BJ (cell line): ENCODE data around the gene RASD1. TPM values are rescaled to one million over a fixed set of nuclear protein-coding genes. Genes with fewer than 3 reads are reported as not detected.
A peak's percentile ranks its signal among the peaks of the same experiment; 100 is the strongest.

ENCODE experiments used
- CTCF ChIA-PET: fragments of 350-600 bp; formaldehyde crosslinking; extraction: SDS; loops from one replicate; lab custom pipeline; 2021; ENCODE audit warnings: antibody characterized with exemption, inconsistent platforms; lab: Yijun Ruan, JAX
- POLR2A ChIA-PET: fragments of 300-600 bp; sonication (Branson Sonifier 250); formaldehyde crosslinking; extraction: SDS; loops from one replicate; lab custom pipeline; 2021; ENCODE audit warnings: antibody characterized with exemption; lab: Charles Lee
- DNase-seq: peaks from one replicate; pipeline ENCODE4 v3.0.0-alpha.2; 2011; ENCODE audit warnings: low read depth
- H3K27me3 ChIP-seq: 2 replicates; pipeline ENCODE4 v1.6.0; 2011; ENCODE audit warnings: low read length; ENCODE audit not compliant: control insufficient read depth, insufficient read depth
- H3K36me3 ChIP-seq: 2 replicates; pipeline ENCODE4 v1.5.1; 2011; ENCODE audit warnings: low read length; ENCODE audit not compliant: control insufficient read depth, insufficient read depth
- H3K4me3 ChIP-seq: 2 replicates; pipeline ENCODE4 v1.5.1; 2011; ENCODE audit warnings: low read depth, mild to moderate bottlenecking, control low read depth, low read length
- polyA plus RNA-seq: library from polyadenylated mRNA; depleted of rRNA; stranded (reverse); fragments of >200 nt; gene quantifications from 2 replicates; pipeline ENCODE4 v1.2.3, GENCODE V29; 2011
- TF ChIP-seq, protein P1 (sequence below): IDR thresholded peaks from 2 replicates; pipeline ENCODE4 v1.5.1; 2011; ENCODE audit warnings: low read depth, mild to moderate bottlenecking, control low read depth, inconsistent platforms, low read length, moderate library complexity; ENCODE audit not compliant: insufficient read depth

RASD1 gene
- polyA plus RNA-seq, 1 experiment, result 0.90 TPM

DNA sequence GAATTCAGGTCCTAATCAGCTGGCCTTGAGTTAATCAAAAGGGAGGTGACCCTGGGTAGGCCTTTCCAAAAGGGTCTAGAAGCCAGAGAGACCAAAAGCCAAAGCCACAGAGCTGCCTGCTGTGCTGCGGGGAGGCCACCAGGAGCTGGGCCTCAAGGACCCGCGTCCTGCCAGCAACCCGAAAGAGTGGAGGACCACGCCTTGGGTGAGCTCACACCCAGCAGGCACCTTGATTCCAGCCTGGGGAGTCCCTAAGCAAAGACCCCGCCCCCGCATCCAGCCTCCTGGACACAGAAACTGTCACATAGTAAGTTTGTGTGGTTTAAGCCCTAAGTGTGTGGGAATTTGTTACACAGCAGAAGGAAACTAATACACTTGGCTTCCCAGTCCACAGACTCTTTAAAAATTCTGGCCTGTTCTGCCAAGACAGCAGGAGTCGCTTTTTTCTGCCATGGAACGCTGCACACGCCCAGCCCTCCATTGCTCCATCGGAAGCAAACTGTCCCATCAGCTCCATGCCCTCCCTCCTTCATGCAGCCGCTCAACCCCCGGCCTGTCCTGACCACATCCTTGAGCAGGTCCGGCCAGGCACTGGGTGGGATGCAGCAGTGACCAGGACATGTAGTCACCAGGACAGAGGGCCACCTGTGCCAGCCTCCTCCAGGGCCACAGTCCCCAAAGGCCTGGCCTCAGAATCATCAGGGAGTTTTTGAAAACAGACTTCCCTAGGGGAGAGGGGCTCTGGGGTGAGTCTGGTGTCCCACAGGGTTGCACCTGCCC is 20.9 kb upstream of the RASD1 start:
- ChIA-PET CTCF (interaction anchor here (0.7 to 3.7 kb wide), 6 partner anchors 9 to 323 kb away, joined by 3 to 19 read pairs (median 6); partner anchors contain the start of gene RASD1), POLR2A (no interaction called here)
- DNase-seq, result no peak
- TF ChIP-seq, protein P1, sequence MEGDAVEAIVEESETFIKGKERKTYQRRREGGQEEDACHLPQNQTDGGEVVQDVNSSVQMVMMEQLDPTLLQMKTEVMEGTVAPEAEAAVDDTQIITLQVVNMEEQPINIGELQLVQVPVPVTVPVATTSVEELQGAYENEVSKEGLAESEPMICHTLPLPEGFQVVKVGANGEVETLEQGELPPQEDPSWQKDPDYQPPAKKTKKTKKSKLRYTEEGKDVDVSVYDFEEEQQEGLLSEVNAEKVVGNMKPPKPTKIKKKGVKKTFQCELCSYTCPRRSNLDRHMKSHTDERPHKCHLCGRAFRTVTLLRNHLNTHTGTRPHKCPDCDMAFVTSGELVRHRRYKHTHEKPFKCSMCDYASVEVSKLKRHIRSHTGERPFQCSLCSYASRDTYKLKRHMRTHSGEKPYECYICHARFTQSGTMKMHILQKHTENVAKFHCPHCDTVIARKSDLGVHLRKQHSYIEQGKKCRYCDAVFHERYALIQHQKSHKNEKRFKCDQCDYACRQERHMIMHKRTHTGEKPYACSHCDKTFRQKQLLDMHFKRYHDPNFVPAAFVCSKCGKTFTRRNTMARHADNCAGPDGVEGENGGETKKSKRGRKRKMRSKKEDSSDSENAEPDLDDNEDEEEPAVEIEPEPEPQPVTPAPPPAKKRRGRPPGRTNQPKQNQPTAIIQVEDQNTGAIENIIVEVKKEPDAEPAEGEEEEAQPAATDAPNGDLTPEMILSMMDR, result no peak
- Histone ChIP-seq H3K36me3 (no peaks in the 10 kb centered on the region), H3K27me3 (no peaks in the 10 kb centered on the region), H3K4me3 (no peak overlapping the region)

DNA sequence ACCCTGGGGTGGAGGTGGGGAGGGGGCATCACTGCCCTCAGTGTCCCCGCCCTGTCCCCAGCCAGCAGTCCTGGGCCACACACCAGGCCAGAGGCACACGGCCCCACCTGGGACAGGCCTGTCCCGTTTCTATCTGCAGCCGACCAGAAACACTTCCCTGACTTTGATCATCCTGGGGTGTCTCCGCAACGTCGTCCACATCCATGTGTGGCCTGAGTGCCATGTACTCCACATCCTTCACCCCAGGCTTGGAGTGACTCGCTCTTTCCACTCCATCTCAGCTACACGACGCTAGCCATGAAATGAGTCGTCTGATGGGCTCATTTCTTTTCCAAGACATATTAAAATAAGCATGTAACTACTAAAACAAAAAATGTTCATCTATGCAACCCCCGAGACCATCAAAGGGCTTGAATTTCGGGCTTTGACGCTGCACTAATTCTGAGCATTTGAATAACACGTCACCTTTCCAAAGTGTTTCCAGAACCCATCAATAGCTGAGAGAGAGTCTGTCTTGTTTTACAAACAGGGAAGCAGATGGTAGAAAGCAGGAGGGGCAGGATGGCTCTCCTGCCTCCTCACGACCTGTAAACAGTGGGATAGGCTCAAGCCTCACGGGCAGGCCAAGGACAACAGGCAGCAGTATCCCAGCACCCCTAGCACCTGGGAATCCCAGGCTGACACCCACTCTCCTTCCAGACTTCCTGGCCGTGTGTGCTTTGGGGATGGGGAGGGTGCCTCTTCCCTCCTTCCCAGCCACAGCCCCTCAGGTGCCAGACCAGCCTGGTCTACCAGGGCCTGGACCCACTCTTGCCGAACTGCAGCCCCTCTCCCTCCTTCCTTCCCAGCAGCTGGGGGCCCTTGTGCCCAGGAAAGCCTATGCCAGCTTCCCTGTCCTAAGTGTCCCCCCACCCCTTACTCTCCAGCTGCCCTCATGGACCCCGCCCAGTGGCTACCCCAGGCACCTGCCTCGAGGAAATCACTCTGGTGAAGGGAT is 20.0 kb upstream of the RASD1 start:
- TF ChIP-seq, protein P1, result no peak
- CTCF ChIA-PET, result interaction anchor here (0.6 to 3.7 kb wide), 8 partner anchors 9 to 324 kb away, joined by 3 to 19 read pairs (median 3); partner anchors contain the start of gene RASD1
- POLR2A ChIA-PET, result no interaction called here
- Histone ChIP-seq H3K36me3 (no peaks in the 10 kb centered on the region), H3K27me3 (no peaks in the 10 kb centered on the region), H3K4me3 (no peak overlapping the region)
- DNase-seq, result peak; percentile 49

DNA sequence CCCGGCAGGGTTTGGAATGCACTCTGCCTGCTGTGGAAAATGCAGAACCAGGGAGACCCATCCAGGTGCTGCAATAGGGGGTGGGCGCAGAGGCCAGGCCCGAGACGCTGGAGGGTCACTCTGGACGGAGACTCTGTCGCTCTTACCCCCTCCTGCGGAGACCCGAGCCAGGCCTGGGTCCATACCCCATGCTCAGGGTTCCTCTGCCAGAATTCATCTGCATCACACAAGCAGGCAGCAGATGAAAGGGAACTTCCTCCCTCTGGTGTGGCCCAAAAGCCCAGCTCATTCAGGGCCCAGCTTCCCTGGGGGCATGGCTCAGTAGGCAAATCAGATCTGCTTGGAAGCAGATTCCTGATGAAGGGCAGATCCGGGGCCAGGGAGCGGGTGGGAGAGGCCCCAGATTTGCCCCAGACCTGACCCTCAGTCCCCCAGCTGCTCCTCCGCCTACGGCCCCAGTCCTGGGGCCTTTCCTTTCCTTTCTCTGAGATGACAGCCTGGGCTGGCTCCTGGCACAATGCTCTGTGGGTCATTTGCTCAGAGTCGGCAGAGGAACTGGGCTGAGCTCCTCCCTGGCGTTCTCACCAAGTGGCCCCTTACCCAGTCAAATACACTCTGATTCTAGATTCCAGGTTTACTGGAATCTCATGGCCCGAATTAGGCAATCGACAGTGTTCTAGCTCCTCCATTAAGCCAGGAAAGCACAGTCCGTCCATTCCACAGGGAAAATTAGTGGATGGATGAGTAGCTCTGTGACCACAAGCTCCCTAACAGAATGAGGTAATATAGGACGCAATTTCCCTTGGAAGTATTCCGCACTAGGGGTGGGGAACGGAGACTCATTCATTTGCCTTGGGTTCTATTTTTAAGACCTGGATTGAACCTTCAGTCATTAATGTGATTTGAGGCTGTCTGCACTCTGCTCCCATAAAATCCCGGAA is 19.1 kb upstream of the RASD1 start:
- DNase-seq, result peak; percentile 87
- ChIA-PET CTCF (interaction anchor here (1.2 to 3.7 kb wide), 5 partner anchors 8 to 53 kb away, joined by 3 to 19 read pairs (median 9); partner anchors contain the start of gene RASD1), POLR2A (interaction anchor here (0.6 kb wide), 2 partner anchors 26 to 82 kb away, joined by 3 to 6 read pairs; no protein-coding TSS in a partner anchor)
- H3K4me3 ChIP-seq, result no peak overlapping the region
- H3K27me3 ChIP-seq, result no peaks in the 10 kb centered on the region
- TF ChIP-seq, protein P1, result no peak
- no peaks in the 10 kb centered on the region for H3K36me3 ChIP-seq

DNA sequence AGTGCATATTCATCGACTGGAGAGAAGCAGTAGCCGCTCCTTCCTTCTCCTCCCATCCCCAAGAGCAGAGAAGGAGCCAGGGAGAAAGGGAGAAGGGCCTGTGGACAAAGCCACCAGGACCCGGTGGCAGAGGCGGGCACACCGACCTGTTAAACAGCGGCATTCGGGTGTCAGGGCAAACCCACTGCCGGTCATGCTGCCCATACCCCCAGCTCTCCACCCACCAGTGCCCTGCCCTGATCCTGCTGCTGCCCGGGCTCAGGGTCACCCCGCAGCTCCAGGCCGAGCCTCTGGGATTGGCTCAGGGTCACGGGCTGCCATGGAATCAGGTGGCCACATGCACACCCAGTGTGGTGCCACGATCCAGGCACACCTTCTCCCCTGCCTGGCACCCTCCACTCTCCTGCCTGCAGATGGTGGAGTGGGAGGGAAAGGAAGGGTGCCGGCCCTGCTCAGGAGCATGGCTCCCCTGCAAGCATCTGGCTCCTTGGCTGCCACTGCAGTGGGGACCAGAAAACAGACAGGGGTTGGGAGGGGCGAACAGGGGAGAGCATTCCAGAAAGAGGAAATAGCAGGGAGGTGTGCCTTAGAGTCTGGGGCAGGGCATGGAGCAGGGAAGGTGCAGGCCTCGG is 18.3 kb upstream of the RASD1 start:
- Histone ChIP-seq H3K27me3 (no peaks in the 10 kb centered on the region), H3K36me3 (no peaks in the 10 kb centered on the region), H3K4me3 (no peak overlapping the region)
- CTCF ChIA-PET, result interaction anchor here (1.2 to 3.7 kb wide), 3 partner anchors 7 to 54 kb away, joined by 3 to 19 read pairs (median 4); partner anchors contain the start of gene RASD1
- POLR2A ChIA-PET, result interaction anchor here (0.6 kb wide), 1 partner anchor 27 kb away, joined by 3 read pairs; no protein-coding TSS in a partner anchor
- TF ChIP-seq, protein P1, result no peak
- no peak for DNase-seq
